GM23248 (cell line): Measurements from ENCODE around the gene PLCE1.
"Not testable (repeated sequence)": the region's sequence is repeated elsewhere in the genome, so short reads cannot be mapped to it uniquely, and the experiment has no call there.

ENCODE experiments used
- EZH2 ChIP-seq: fragments of 200-600 bp; sonication (generic); IDR thresholded peaks from 2 replicates; pipeline ENCODE4 v1.6.1; 2018; ENCODE audit warnings: antibody characterized with exemption, mild to moderate bottlenecking; ENCODE audit not compliant: insufficient read depth, poor library complexity, severe bottlenecking
- EZH2phosphoT487 ChIP-seq: fragments of 200-600 bp; sonication (generic); IDR thresholded peaks from 2 replicates; pipeline ENCODE4 v1.6.1; 2018; ENCODE audit warnings: antibody characterized with exemption, moderate library complexity, mild to moderate bottlenecking, low read depth; ENCODE audit not compliant: insufficient read depth

DNA sequence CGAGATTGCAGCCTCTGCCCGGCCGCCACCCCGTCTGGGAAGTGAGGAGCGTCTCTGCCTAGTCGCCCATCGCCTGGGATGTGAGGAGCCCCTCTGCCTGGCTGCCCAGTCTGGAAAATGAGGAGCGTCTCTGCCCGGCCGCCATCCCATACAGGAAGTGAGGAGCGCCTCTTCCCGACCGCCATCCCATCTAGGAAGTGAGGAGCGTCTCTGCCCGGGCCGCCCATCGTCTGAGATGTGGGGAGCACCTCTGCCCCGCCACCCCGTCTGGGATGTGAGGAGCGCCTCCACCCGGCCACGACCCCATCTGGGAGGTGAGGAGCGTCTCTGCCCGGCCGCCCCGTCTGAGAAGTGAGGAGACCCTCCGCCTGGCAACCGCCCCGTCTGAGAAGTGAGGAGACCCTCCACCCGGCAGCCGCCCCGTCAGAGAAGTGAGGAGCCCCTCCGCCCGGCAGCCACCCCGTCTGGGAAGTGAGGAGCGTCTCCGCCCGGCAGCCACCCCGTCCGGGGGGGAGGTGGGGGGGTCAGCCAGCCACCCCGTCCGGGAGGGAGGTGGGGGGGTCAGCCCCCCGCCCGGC, 23.2 kb upstream of the PLCE1 start:
- not testable (repeated sequence) for TF ChIP-seq EZH2, EZH2phosphoT487
